ENCODE data around the gene TNRC6C.
"Not testable (repeated sequence)": the region's sequence is repeated elsewhere in the genome, so short reads cannot be mapped to it uniquely, and the experiment has no call there.

TNRC6C gene

GRCh38 chr17:78072961-78073360 lies 114.5 kb downstream of the TNRC6C start:
- H3K4me3 ChIP-seq (replicated peaks in 1 of 2; ENCODE audit: low read depth in 2 of 2, low read length in 2 of 2) = no peak overlapping the region
- TF ChIP-seq CTCF (IDR thresholded peaks at IDR 0.05; ENCODE audit: low read depth, low read length) = no peak
- no peak for DNase-seq (ENCODE audit: low read depth in 2 of 2)

- no peak for TF ChIP-seq CTCF (IDR thresholded peaks at IDR 0.05; ENCODE audit: low read depth, low read length)
- no peak overlapping the region for H3K4me3 ChIP-seq (replicated peaks in 1 of 2; ENCODE audit: low read depth in 2 of 2, low read length in 2 of 2)
- DNase-seq (ENCODE audit: low read depth in 2 of 2) = no peak
Measured at GRCh38 chr17:78075011-78075410, 116.5 kb downstream of the TNRC6C start.

GRCh38 chr17:78075545-78075944 lies 117.0 kb downstream of the TNRC6C start:
- no peak overlapping the region for H3K4me3 ChIP-seq (replicated peaks in 1 of 2; ENCODE audit: low read depth in 2 of 2, low read length in 2 of 2)
- TF ChIP-seq CTCF (IDR thresholded peaks at IDR 0.05; ENCODE audit: low read depth, low read length) = no peak
- DNase-seq (ENCODE audit: low read depth in 2 of 2) = no peak

GRCh38 chr17:78079253-78079652 lies 120.8 kb downstream of the TNRC6C start:
- no peak for TF ChIP-seq CTCF (IDR thresholded peaks at IDR 0.05; ENCODE audit: low read depth, low read length)
- DNase-seq (ENCODE audit: low read depth in 2 of 2) = no peak
- no peak overlapping the region for H3K4me3 ChIP-seq (replicated peaks in 1 of 2; ENCODE audit: low read depth in 2 of 2, low read length in 2 of 2)

- no peak for DNase-seq (ENCODE audit: low read depth in 2 of 2)
- TF ChIP-seq CTCF (IDR thresholded peaks at IDR 0.05; ENCODE audit: low read depth, low read length) = no peak
Measured at GRCh38 chr17:78081551-78081950, 123.0 kb downstream of the TNRC6C start.

GRCh38 chr17:78082355-78082872 lies 123.9 kb downstream of the TNRC6C start:
- not testable (repeated sequence) for DNase-seq (ENCODE audit: low read depth in 2 of 2); H3K4me3 ChIP-seq (replicated peaks in 1 of 2; ENCODE audit: low read depth in 2 of 2, low read length in 2 of 2)

More at GRCh38 chr17:78081551-78081950, 123.0 kb downstream of the TNRC6C start:
- no peak overlapping the region for H3K4me3 ChIP-seq (replicated peaks in 1 of 2; ENCODE audit: low read depth in 2 of 2, low read length in 2 of 2)

- TF ChIP-seq CTCF (IDR thresholded peaks at IDR 0.05; ENCODE audit: low read depth, low read length) = no peak
- DNase-seq (ENCODE audit: low read depth in 2 of 2) = no peak
- no peak overlapping the region for H3K4me3 ChIP-seq (replicated peaks in 1 of 2; ENCODE audit: low read depth in 2 of 2, low read length in 2 of 2)
Measured at GRCh38 chr17:78082988-78083387, 124.5 kb downstream of the TNRC6C start.

All from cardiac fibroblast (primary cell).